Measurements from ENCODE around the gene PPIE. TPM values are rescaled to one million over a fixed set of nuclear protein-coding genes. Genes with fewer than 3 reads are reported as not detected.

PPIE gene
- total and polyA plus RNA-seq, 2 of the 13 experiments (the other 11 are each of a cell fraction or from before 2014, with no cell fraction given): 15.3 to 26.3 TPM

DNA sequence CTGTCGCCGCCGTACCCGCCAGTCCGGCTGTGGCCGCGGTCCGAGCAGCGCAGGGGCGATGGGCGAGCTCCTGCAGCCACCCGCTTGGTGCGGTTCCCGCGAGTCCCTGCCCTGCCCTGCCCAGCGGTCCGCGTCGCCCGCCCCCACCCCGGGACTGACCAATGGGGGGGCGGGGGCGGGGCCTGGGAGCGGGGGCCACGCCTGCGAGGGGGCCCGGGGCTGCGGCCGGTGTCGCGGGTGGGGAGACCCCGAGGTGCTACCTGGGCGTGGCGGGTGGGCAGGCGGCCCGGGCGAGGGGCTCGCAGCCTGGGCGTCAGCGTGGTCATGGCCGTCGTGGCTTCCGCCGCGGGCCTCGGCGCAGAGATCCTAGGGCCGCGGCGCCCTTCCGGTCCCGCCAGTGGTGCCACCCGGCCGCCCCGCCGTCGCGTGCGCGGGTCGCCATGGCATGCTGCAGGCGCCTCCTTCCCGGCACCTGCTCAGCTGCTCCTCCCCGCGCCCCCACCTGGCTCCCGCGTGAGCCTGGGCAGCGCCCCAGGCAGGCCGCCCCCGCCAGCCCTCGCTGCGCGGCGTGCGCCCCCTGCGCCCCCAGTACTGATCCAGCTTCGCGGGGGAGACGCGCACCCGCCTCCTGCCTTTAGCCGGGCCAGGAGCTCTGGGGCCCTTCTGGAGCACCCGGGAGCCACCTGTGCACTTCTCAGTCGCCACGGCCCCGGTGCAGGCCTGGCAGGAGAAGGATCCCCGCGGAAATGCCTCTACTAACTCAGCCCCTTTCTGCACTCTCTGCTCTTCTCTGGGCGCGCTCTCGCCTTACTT is 50.3 kb downstream of the PPIE start, which contains the start of gene BMP8B (continued):
- TF ChIP-seq, protein P1, sequence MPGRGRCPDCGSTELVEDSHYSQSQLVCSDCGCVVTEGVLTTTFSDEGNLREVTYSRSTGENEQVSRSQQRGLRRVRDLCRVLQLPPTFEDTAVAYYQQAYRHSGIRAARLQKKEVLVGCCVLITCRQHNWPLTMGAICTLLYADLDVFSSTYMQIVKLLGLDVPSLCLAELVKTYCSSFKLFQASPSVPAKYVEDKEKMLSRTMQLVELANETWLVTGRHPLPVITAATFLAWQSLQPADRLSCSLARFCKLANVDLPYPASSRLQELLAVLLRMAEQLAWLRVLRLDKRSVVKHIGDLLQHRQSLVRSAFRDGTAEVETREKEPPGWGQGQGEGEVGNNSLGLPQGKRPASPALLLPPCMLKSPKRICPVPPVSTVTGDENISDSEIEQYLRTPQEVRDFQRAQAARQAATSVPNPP (CRISPR knock-in tag; IDR thresholded peaks at IDR 0.05): no peak
- TF ChIP-seq, protein P2, sequence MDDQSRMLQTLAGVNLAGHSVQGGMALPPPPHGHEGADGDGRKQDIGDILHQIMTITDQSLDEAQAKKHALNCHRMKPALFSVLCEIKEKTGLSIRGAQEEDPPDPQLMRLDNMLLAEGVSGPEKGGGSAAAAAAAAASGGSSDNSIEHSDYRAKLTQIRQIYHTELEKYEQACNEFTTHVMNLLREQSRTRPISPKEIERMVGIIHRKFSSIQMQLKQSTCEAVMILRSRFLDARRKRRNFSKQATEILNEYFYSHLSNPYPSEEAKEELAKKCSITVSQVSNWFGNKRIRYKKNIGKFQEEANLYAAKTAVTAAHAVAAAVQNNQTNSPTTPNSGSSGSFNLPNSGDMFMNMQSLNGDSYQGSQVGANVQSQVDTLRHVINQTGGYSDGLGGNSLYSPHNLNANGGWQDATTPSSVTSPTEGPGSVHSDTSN (CRISPR knock-in tag; IDR thresholded peaks at IDR 0.05; ENCODE audit: borderline replicate concordance): no peak
- TF ChIP-seq ZNF30 (CRISPR knock-in tag; IDR thresholded peaks at IDR 0.05) (no peak), ZNF3 (CRISPR knock-in tag; IDR thresholded peaks at IDR 0.05) (no peak), ISL2 (CRISPR knock-in tag; IDR thresholded peaks at IDR 0.05) (no peak), ZNF607 (CRISPR knock-in tag; IDR thresholded peaks at IDR 0.05; ENCODE audit: borderline replicate concordance) (no peak), GFI1 (CRISPR knock-in tag; IDR thresholded peaks at IDR 0.05; ENCODE audit: borderline replicate concordance) (no peak), ZNF619 (CRISPR knock-in tag; IDR thresholded peaks at IDR 0.05) (no peak), SMARCC2 (IDR thresholded peaks at IDR 0.05) (no peak)
- TF ChIP-seq, protein P3, sequence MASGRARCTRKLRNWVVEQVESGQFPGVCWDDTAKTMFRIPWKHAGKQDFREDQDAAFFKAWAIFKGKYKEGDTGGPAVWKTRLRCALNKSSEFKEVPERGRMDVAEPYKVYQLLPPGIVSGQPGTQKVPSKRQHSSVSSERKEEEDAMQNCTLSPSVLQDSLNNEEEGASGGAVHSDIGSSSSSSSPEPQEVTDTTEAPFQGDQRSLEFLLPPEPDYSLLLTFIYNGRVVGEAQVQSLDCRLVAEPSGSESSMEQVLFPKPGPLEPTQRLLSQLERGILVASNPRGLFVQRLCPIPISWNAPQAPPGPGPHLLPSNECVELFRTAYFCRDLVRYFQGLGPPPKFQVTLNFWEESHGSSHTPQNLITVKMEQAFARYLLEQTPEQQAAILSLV (CRISPR knock-in tag; IDR thresholded peaks at IDR 0.05; ENCODE audit: borderline replicate concordance): no peak
- TF ChIP-seq, protein P4, sequence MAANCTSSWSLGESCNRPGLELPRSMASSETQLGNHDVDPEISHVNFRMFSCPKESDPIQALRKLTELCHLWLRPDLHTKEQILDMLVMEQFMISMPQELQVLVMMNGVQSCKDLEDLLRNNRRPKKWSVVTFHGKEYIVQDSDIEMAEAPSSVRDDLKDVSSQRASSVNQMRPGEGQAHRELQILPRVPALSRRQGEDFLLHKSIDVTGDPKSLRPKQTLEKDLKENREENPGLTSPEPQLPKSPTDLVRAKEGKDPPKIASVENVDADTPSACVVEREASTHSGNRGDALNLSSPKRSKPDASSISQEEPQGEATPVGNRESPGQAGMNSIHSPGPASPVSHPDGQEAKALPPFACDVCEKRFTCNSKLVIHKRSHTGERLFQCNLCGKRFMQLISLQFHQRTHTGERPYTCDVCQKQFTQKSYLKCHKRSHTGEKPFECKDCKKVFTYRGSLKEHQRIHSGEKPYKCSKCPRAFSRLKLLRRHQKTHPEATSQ (CRISPR knock-in tag; IDR thresholded peaks at IDR 0.05; ENCODE audit: borderline replicate concordance): no peak
- TF ChIP-seq, protein P5, sequence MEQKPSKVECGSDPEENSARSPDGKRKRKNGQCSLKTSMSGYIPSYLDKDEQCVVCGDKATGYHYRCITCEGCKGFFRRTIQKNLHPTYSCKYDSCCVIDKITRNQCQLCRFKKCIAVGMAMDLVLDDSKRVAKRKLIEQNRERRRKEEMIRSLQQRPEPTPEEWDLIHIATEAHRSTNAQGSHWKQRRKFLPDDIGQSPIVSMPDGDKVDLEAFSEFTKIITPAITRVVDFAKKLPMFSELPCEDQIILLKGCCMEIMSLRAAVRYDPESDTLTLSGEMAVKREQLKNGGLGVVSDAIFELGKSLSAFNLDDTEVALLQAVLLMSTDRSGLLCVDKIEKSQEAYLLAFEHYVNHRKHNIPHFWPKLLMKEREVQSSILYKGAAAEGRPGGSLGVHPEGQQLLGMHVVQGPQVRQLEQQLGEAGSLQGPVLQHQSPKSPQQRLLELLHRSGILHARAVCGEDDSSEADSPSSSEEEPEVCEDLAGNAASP (CRISPR knock-in tag; IDR thresholded peaks at IDR 0.05; ENCODE audit: borderline replicate concordance): no peak
- TF ChIP-seq, protein P6, sequence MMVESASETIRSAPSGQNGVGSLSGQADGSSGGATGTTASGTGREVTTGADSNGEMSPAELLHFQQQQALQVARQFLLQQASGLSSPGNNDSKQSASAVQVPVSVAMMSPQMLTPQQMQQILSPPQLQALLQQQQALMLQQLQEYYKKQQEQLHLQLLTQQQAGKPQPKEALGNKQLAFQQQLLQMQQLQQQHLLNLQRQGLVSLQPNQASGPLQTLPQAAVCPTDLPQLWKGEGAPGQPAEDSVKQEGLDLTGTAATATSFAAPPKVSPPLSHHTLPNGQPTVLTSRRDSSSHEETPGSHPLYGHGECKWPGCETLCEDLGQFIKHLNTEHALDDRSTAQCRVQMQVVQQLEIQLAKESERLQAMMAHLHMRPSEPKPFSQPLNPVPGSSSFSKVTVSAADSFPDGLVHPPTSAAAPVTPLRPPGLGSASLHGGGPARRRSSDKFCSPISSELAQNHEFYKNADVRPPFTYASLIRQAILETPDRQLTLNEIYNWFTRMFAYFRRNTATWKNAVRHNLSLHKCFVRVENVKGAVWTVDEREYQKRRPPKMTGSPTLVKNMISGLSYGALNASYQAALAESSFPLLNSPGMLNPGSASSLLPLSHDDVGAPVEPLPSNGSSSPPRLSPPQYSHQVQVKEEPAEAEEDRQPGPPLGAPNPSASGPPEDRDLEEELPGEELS (CRISPR knock-in tag; IDR thresholded peaks at IDR 0.05): no peak
- TF ChIP-seq, protein P7, sequence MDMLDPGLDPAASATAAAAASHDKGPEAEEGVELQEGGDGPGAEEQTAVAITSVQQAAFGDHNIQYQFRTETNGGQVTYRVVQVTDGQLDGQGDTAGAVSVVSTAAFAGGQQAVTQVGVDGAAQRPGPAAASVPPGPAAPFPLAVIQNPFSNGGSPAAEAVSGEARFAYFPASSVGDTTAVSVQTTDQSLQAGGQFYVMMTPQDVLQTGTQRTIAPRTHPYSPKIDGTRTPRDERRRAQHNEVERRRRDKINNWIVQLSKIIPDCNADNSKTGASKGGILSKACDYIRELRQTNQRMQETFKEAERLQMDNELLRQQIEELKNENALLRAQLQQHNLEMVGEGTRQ (IDR thresholded peaks at IDR 0.05; ENCODE audit: low read depth, low read length): no peak
- TF ChIP-seq, protein P7 (CRISPR knock-in tag; IDR thresholded peaks at IDR 0.05; ENCODE audit: borderline replicate concordance): no peak
